ENCODE data around the gene GPC6.
A peak's percentile ranks its signal among the peaks of the same experiment; 100 is the strongest.
"Not testable (repeated sequence)": the region's sequence is repeated elsewhere in the genome, so short reads cannot be mapped to it uniquely, and the experiment has no call there.

Gene GPC6

GRCh38 chr13:94343243-94343585, 1116.6 kb downstream of the GPC6 start:
- no peak for DNase-seq (ENCODE audit: extremely low read depth, low read depth)
- H3K4me3 ChIP-seq (replicated peaks; ENCODE audit: low read depth, low read length), result no peak overlapping the region
- no peak for TF ChIP-seq CTCF (IDR thresholded peaks at IDR 0.05; ENCODE audit: low read depth, low read length, missing control alignments)

- DNase-seq (ENCODE audit: extremely low read depth, low read depth); H3K4me3 ChIP-seq (replicated peaks; ENCODE audit: low read depth, low read length): not testable (repeated sequence)
These were observed 1117.1 kb downstream of the GPC6 start for GRCh38 chr13:94343687-94344086.

DNA sequence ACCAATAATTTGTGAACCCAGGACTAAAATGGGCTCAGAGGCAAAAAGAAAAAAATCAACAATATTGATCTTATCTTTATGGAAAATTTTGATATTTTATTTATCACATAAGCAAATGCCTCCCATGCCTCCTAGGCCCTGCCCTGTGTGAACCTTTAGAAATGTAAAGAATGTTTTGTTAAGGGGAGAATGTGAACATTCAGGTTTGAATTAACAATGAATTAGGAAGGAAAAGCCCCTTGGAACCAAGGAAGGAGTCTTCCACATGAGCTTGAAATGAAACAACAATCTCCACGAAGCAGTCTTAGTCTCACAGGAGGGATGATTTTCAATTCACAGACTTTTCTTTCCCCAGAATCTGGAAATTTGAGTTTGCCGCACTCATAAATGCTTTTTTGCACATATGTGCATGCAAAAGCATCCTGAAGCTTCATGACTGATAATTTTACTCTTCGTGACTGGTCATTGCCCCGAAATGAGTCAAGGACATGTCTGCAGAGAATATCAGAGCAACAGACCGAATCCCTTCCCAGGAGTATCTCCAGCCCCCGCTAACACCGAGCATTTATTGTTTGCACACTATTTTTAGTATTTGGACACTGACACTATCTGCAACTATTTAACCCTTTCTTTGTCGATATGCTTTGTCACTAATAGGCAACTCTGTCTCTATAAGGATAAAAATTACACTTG, 1117.7 kb downstream of the GPC6 start:
- DNase-seq (ENCODE audit: extremely low read depth, low read depth), result no peak
- no peak overlapping the region for H3K4me3 ChIP-seq (replicated peaks; ENCODE audit: low read depth, low read length)
- no peak for TF ChIP-seq CTCF (IDR thresholded peaks at IDR 0.05; ENCODE audit: low read depth, low read length, missing control alignments)

- TF ChIP-seq CTCF (IDR thresholded peaks at IDR 0.05; ENCODE audit: low read depth, low read length, missing control alignments), result peak; percentile 5
- no peak overlapping the region for H3K4me3 ChIP-seq (replicated peaks; ENCODE audit: low read depth, low read length)
- DNase-seq (ENCODE audit: extremely low read depth, low read depth), result peak; percentile 63
These were observed 1119.0 kb downstream of the GPC6 start for GRCh38 chr13:94345374-94346195.

DNA sequence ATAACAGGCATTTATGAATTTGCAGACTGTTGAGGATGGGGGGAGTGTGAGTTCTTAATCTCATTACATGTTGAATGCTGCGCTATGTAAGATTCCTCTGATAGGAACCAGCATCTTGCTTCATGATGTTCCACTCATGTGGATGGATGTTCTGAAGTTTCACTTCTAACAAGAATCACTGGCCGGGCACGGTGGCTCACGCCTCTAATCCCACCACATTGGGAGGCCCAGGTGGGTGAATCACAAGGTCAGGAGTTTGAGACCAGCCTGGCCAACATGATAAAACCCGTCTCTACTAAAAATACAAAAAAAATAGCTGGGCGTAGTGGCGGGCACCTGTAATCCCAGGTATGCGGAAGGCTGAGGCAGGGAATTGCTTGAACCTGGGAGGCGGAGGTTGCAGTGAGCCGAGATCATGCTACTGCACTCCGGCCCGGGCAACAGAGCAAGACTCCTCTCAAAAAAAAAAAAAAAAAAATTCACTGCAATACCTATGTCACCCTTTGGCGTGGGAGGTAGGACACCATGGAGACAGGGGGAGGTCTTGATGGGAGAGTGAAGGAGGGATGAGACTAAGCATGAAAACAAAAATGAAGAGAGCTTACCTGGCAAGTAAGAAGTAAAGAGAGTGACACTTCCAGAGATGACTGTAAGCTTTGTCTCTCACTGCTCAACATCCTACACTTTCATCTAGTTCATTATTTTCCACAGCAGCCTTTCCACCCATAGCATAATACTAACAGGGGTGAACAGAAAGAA, 1119.8 kb downstream of the GPC6 start:
- no peak overlapping the region for H3K4me3 ChIP-seq (replicated peaks; ENCODE audit: low read depth, low read length)
- TF ChIP-seq CTCF (IDR thresholded peaks at IDR 0.05; ENCODE audit: low read depth, low read length, missing control alignments), result no peak
- no peak for DNase-seq (ENCODE audit: extremely low read depth, low read depth)

- H3K4me3 ChIP-seq (replicated peaks; ENCODE audit: low read depth, low read length), result no peak overlapping the region
- DNase-seq (ENCODE audit: extremely low read depth, low read depth), result no peak
- TF ChIP-seq CTCF (IDR thresholded peaks at IDR 0.05; ENCODE audit: low read depth, low read length, missing control alignments), result no peak
These were observed 1124.8 kb downstream of the GPC6 start for GRCh38 chr13:94351292-94351990.
